Measurements from ENCODE around the gene MYBL2.

Gene MYBL2

GRCh38 chr20:43723735-43724134, 56.8 kb downstream of the MYBL2 start:
- DNase-seq, result no peak

DNA sequence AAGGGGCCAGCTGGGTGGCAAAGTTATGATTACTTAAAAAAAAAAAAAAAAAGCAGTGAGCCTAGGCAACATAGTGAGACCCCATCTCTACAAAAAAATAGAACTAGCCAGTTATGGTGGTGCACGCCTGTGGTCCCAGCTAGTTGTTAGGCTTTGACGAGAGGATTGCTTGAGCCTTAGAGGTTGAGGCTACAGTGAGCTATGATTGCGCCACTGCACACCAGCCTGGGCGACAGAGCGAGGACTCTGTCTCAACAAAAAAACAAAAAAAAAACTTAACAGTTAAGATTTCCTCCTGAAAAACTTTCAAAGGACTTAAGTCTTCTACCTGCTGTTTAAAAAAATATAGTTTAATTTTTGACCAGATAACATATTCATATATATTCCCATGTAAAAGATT, 57.5 kb downstream of the MYBL2 start:
- no peak for DNase-seq

- no peak for DNase-seq
Observed at GRCh38 chr20:43725666-43726065, 58.8 kb downstream of the MYBL2 start.

- DNase-seq, result no peak
Observed at GRCh38 chr20:43726333-43726732, 59.4 kb downstream of the MYBL2 start.

- no peak for DNase-seq
Observed at GRCh38 chr20:43726811-43727338, 60.0 kb downstream of the MYBL2 start, which contains the start of gene GTSF1L. TSS of gene GTSF1L (minus strand) at chr20:43727002. CDS start at chr20:43726694, 308 bp downstream.

DNA sequence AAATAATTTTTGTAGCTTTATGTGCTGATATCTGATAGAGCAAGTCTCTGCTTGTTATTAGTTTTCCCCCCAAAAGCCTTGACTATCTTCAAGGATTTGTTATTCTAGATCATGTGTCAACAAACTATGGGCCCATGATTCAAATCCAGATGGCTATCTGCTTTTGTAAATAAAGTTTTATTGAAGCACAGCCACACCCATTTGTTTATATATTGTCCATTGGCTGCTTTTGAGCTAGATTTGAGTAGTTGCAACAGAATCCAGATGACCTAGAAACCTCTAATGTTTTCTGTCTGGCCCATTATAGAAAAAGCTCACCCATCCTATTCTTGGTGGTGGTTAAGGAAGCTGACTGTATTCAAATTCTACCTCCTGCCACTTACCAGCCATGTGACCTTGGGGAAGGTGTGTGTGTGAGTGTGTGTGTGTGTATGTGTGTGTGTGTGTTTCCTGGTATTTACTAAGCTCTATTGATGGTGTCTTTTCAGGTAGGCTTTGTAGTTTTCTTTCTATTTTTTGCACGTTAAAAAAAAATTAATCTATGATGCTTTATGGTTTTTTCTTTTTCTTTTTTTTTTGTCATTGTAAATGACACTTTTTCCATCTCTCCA, 61.2 kb downstream of the MYBL2 start:
- no peak for DNase-seq

- DNase-seq, result no peak
Observed at GRCh38 chr20:43728686-43729255, 61.9 kb downstream of the MYBL2 start.

DNA sequence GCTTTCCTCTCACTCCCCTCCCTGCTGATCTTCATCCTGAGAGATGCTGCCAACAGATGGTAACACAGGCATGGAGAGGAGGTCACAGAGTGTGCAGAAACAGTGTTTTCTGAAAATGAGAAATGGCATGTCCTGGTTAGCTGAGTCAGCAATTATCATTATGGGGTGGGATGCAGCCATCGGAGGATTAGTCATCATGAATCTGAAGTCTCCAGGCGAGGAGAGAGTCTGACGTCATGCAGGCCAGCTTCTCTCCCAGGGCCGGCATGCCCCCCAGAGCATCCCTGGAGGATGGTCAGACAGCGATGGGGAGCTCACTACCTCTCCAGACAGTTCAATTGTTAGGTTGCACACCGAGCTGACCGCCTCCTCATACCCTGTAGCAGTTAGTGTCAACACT, 64.6 kb downstream of the MYBL2 start:
- no peak for DNase-seq

- DNase-seq, result no peak
Observed at GRCh38 chr20:43731927-43732326, 65.0 kb downstream of the MYBL2 start.

DNA sequence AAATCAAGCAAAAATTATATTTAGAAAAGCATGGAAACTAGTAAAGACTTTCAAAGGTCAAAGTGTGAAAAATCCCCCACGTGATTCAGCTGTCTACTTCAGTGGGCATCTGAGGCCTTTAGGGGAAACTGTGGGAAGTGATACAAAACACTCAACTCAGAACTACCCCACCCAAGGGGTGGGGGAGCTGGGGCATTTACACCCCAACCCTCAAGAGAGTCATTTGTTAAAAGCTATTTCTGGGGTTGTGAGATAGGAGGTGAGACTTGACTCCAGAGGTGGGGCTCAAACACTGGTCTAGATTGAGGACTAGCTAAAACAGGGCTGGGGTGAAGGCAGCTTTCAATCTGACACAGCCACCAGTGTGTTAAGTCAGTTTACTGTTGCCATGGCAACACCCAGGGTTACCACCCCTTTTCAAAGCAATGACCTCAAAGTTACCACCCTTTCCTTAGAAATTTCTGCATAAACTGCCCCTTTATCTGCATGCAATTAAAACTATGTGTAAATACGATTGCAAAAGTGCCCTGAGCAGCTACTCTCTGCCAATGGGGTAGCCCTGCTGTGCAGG, 69.8 kb downstream of the MYBL2 start:
- DNase-seq, result no peak

- no peak for DNase-seq
Observed at GRCh38 chr20:43737925-43738324, 71.0 kb downstream of the MYBL2 start.

GRCh38 chr20:43739148-43739749, 72.3 kb downstream of the MYBL2 start:
- DNase-seq, result no peak

DNA sequence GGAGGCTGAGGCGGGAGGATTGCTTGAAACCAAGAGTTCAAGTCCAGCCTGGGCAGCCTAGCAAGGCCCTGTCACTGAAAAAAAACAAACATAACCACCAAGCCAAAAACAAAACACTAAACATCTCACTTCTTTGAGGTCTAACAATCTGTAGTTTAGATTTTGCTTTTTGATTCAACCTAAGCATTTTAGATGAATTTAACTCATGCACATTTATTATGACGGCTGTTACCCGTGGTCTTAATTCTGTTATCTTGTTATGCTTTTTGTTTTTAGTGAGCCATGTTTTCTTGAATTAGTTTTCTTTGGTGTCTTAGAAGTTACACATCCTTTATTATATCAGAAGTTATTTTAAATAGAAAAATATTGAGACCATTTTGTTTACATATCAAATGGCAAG, 73.7 kb downstream of the MYBL2 start:
- no peak for DNase-seq

- DNase-seq, result no peak
Observed at GRCh38 chr20:43744151-43744611, 77.3 kb downstream of the MYBL2 start.

DNA sequence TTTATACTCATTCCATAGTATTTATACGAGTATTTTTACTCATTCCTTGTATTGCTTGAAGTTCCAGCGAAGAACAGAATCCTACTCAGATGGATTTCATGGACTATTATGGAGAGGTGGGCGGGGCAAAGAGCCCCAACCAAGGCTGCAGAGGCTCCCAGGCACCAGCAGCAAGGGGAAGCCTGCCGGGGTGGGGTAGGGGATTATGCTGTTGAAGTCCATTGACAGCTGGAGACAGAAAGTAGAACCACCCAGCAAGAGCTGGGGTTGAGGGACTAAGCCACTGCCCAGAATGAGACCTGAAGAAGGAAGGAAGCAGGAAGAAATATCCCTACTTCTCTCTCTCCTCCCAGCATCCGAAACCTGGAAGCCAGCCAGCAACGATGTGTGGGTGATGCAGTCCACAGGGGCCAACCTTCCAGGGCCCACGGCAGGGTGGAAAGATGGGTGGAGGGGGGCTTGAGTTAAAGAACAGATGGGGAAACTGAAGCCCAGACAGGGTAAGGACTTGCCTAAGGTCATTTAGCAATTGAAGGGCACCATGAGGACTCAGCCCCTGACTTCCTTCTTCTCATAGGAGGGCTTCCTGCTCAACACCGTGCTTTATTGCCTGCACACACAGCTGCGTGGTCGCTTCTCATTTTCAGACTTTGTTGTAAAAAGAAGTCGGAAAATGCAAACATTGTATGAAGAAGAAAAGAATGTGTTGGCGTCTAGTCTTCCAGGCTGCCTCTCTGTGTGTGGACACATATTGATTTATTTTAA, 78.2 kb downstream of the MYBL2 start:
- no peak for DNase-seq

DNA sequence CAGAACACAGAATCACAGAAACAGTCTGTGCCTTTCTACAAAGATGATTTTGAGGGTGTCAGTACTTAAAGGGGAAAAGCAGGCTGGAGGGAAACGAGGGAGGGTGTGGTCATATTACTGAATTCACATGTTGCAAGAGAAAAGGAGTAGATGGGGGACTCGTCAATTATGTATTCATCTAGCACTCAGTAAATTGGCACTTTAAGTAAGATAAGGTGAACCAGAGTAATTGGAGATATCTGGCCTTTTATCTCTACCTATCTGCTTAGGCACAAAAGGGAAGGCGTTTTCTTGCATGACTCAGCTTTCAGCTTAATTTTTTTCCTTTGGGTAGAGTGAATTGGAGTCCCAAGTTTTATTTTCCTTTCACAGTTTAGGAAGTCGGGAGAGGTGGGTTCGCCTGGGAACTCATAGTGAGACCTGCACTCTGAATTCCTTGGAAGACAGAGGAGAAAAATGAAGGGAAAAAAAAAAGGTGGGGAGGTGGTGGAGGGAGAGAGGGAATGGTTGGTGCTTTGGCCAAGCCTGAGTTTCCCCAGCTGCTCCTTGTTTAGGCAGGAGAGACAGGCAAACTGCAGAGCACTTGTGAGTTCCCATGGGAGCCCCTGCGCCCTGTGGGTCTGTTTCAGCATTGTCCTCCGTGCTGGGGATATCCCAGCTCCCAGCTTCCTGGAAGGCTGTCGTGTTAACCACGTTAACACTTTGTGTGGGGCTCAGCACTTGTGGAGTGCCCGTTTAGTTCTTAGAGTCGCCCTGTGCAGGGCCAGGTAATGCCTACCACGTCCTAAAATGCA, 79.6 kb downstream of the MYBL2 start:
- no peak for DNase-seq

DNA sequence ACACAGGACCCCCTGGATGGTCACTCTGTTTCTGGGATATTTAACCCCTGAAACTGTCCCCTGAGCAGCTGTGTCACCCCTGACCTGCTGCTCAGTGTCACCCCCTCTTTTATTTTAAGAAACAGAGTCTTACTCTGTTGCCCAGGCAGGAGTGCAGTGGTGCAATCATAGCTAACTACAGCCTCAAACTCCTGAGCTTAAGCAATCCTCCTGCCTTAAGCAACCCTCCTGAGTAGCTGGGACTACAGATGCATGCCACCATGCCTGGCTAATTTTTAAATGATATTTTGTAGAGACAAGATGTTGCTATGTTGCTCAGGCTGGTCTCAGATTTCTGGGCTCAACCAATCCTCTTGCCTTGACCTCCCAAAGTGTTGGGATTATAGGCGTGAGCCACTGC, 81.4 kb downstream of the MYBL2 start:
- DNase-seq, result no peak

DNA sequence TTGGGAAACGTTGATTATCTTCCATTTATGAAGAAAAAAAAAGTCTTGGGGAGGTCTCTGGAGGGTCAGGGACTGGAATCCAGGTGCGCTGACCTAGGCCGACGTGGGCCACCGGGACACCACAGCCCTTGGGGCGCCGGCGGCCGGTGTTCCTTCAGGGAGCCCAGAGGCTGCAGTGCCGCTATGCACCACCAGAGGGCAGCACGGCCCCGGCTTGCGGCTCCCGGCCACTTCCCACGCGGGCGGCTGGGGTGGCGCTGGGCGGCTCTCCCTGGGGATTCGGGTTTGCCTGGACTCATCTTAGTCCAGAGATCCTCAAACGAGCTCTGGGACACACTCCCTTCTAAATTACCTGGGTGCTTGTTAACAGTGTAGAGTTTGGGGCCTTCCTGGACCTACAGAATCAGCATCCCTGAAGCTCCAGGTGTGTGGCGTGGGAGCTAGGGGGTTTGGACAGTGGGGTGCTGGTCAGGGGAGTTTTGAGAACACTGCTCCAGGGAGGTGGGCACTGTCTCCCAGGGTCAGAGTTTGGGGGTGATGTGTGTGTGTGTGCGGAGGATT, 82.9 kb downstream of the MYBL2 start:
- peak in 1 of 2 experiments; percentile 56 for DNase-seq

DNA sequence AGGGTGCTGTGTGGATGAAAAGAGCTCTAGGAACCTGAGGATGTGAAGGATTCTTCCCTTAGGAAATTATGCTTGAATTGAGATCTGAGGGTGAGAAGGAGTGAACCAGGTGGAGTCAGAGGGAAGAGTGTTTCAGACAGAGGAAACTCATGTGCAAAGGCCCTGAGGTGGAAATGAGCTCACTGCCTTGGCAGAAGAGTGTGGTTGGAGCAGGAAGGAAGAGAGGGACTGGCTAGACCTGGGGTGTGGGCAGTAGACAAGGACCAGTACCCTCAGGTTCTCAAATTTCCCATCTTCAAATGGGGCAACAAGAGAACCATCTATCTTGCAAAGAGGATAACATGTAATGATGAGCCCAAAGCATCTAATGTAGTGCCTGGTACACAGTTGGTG, 83.9 kb downstream of the MYBL2 start:
- DNase-seq, result no peak

DNA sequence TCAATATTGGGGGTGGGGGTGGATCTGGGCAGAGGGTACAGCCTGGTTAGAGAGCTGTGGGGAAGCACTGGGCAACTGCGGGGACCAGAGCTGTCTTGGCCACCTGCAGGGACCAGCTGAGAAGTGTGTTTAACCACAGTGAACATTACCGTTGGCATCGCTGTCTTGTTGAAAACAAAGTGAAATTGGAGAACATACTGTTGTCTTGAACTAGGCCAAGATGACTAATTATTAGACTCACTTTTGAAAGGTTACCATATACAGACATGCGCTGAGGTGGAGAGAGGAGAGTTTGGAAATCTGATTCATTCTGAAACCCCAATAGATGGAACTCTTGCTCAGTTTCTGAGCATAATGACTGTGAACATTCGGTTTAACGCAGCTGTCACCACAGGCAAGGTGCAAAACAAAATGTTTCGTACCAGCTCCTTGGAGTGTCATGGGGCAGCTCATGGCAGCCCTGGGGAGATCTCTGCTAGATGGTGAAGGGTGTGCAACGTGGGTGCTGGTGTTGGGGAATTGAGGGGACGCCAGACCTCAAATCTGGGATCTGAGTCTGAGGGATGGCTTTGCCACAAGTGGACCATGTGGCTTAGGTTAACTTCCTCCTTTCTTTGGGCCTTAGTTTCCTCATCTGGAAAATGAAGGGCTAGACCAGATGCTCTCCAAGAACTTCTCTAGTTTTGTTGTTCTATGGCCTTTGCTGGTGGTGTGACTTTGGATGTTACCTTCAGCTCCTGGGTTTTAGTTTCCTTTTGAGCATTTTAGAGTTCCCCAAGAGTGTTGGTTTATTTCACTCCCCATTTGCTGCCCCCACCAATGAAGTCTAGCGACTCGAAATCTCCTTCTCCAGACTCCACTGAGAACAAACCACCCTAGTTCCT, 84.5 kb downstream of the MYBL2 start:
- DNase-seq, result peak in 1 of 2 experiments; percentile 3

DNA sequence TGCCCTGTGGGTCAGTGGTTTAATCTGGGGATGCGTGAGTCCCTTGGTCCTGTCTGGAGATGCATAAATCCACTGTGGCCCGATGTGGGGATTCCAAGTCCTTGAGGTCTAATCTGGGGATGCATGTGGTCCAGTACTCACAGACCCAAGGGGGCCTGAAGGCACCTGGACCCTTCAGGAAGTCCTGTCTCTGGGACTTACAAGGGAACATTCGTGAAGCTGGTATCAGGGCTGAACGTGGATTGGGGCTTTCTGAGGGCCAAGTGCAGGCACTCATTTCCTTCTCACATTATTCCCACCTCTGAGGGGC, 85.1 kb downstream of the MYBL2 start:
- no peak for DNase-seq
